GM21576 (cell line): ENCODE data around the gene ZBTB24.
"Not testable (repeated sequence)": the region's sequence is repeated elsewhere in the genome, so short reads cannot be mapped to it uniquely, and the experiment has no call there.

Experiments
- ATAC-seq: cut with Tn5 transposase; IDR thresholded peaks from one replicate; pipeline ENCODE4 v1.9.1; 2021; ENCODE audit warnings: mild to moderate bottlenecking, moderate library complexity; ENCODE audit not compliant: unreplicated experiment

Gene ZBTB24

GRCh38 chr6:109472132-109472995 is 10.7 kb downstream of the ZBTB24 start:
- peak; percentile 61 for ATAC-seq

- no peak for ATAC-seq
Measured at GRCh38 chr6:109471105-109471810, 11.8 kb downstream of the ZBTB24 start.

DNA sequence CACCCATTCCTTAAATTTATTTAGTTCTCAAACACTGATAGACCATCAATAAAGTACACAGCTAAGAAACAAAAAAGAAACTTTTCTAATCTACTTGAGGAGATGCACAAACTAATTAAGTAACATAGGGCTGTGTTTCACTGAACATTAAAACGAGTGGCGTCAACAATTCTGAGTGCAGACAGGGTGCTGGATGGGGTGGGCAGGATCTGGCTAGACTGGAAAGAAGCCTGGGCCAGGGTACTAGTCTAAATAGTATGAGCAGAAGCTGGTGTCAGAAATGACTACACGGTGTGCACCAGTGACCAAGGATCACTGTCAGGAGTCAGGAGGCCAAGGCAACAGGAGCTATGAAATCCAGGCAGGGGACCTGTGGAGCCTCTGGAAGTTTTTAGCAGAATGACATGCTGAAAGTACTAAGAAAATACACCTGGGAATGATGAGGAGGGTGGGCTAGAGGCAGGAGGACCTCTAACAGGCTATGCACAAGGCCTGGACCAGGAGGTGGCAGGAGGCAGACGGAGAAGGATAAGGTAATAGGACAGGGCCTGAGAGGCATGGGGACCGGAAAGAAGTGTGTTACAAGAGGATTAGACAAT is 13.3 kb downstream of the ZBTB24 start:
- ATAC-seq, result no peak

DNA sequence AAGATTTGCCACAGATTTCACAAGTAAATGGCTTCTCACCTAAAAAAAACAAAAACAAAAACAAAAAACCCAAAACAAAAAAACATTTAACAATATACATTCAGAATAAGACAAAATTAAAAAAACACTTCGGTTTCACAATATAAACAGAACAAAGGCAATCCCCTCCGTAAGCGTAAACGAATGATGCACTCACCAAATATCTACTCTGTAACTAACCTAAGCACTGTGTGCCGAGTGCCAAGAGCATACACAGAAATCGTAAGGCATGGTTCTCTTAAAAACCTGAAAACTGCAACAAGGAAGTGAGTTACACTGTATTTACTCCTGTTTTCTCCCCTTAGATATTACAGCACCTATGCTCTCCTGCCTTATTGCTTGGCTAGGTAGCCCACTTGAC is 15.3 kb downstream of the ZBTB24 start:
- ATAC-seq, result no peak

GRCh38 chr6:109466212-109466923 is 16.7 kb downstream of the ZBTB24 start:
- ATAC-seq, result no peak

- ATAC-seq, result no peak
Measured at GRCh38 chr6:109465772-109466171, 17.2 kb downstream of the ZBTB24 start.

GRCh38 chr6:109461733-109462526 is 21.1 kb downstream of the ZBTB24 start:
- ATAC-seq, result no peak

DNA sequence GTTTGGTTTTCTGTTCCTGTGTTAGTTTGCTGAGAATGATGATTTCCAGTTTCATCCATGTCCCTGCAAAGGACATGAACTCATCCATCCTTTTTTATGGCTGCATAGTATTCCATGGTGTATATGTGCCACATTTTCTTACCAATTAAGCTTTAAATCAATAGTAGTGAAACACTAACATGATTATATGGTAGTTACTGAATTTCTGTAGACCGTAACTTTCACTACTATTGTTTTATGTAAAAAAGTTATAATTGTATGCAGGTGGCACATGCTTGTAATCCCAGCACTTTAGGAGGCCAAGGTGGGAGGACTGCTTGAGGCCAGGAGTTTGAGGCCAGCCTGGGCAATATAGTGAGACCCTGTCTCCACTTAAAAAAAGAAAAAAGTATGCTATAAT is 21.8 kb downstream of the ZBTB24 start:
- not testable (repeated sequence) for ATAC-seq

DNA sequence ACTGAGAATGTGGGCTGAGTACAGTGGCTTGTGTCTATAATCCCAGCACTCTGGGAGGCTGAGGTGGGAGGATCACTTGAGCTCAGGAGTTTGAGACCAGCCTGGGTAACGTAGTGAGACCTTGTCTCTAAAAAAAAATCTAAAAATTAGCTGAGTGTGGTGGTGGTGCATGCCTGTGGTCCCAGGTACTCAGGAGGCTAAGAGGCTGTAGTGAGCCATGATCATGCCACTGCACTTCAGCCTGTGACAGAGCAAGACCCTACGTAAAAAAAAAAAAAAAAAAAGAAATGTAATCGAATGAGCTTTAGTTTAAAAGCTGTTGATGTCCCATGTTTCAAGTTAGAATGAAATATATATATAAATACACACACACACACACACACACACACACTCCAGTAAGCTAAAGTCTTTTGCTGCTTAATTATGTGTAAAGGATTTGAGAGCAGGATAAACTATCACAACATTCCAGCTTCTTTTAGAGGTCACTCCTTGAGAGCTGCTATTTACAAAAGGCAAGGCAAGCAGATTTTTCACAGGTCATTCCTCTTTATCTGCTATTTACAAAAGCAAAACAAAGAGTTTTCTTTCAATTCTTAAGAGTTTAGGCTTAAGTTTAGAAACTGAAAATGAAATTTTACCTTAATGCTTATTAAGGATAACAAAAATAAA is 22.7 kb downstream of the ZBTB24 start:
- ATAC-seq, result no peak

GRCh38 chr6:109458774-109459531 is 24.1 kb downstream of the ZBTB24 start:
- peak; percentile 19 for ATAC-seq

DNA sequence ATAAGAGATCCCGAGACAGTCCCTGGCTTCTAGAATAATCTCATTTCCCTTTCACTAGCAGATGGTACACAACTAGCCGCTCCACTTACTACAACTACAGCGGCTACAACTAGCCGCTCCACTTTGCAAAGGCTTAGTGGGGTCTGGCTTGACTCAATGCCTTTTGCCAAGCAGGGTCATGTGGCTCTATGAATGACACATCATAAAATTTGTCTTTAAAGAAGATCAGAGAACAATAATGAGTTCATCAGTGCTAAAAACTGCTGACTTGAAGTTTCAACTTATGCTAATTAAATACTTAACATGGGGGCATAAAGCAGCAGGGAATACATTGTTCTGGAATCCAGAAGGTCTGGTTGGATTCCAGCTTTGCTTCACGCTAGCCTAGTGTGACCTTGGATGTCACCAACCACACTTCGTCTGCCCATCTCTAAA is 25.4 kb downstream of the ZBTB24 start:
- no peak for ATAC-seq

GRCh38 chr6:109456710-109457561 is 26.1 kb downstream of the ZBTB24 start:
- no peak for ATAC-seq

DNA sequence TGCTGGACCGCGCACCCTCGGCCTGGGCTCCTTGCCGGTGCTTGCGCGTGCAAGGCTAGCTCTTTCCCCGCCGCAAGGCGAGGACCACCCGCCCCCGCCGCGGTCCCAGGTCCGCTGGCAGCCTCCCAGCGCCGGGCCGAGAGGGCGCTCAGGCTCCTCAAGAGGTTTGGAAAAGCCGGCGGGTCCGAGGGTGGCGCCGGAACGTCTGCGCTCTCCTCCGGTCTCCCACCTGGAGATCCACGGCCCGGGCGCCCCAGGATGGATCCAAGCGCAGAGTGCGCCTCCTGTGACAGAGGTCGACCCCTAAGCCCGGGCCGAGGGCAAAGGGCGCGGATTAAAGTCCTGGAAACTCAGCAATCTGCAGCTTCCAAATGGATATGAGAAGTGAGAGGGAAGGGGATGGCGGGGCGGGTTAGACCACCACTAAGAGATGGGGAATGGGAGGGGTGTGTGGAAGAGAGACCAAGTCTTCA is 26.9 kb downstream of the ZBTB24 start:
- ATAC-seq, result no peak

DNA sequence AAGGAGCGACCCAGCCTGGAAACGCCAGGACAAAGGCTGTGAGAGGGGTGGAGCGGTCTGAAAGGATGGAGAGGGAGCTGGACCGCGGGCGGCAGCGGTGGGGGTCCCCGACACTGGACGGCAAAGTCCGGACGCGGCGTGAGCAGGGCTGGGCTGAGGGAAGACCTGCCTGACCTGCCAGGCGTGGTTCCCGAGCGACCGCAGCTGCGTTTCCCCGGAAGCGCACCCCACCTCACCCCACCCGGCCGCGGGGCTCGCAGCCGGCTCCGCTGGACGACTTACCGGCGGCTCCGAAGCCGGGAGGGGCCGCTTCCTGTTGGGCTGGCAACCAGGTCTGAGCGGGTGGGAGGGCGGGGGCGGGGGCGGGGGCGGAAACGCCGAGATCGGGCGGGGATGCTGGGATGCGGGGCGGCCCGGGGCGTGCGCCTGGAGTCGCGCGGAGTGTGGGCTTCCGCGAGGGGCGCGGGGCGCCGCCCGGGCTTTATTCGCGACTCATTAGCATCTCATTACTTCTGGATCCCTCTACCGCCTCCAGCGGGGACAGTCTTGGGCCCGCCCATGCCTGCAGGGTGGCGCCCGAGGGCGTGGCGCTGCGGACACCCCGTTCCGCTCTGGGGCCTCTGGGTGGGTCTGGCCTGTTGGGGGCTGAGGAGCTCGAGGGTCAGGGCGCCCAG is 27.4 kb downstream of the ZBTB24 start, which contains the start of gene MICAL1:
Gene MICAL1, minus strand, starts transcription at position 336 of the 674 bp plus-strand sequence. CDS start 1,576 bp downstream, outside the sequence.
- peak; percentile 53 for ATAC-seq

DNA sequence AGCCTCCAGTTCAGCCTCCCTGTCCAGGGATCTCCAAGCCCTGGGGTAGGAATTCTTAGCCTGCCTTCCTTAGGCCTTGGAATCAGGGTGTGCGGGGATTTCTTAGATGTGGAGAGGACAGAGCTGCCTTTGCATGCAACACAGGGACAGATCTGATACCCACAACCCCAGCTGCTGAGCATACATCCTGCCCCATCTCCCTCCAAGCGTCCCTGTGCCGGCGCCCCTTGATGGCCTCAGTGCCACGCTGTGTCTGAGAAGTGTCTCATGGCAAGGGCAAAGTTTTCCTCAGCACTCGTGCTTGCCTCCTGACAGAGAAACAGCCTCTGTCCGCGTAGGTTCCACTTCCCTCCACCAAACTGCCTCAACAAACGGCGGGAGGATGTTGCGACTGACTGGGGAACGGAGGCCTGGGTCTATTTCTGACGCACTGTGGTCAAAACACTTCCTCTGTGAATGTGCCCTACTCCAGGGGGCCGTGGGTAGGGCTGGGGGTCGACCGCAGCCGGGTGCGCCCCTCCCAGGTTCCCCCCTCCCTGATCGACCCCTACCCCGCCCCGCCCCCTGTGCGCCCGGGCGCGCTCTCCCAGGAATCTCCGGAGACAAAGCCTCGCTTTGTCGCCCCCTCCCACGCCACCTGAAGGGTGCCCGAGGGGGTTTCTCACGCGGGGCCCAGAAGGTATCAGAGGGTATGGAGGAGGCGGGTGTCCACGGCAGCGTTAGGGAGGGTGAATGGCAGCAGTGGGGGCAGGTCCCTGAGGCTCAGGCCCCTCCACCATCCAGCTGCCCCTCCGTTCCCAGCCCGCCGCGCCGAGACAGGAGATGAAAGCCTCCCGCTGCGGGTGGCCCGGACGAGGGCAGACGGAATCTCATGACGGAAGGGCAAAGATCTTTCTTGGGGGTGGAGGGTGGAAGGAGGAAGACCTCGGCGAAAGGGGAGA is 28.3 kb downstream of the ZBTB24 start:
- ATAC-seq, result peak; percentile 36
